Measurements from ENCODE around the gene MRPL22. TPM values are rescaled to one million over a fixed set of nuclear protein-coding genes. Genes with fewer than 3 reads are reported as not detected.

Gene MRPL22
- total and polyA plus RNA-seq, 2 of the 13 experiments (the other 11 are each of a cell fraction or from before 2014, with no cell fraction given): 66.8 to 84.8 TPM

- CTCF ChIA-PET (ENCODE audit: low intra/inter-chr PET ratio, low total read pairs): no interaction called here
- 90% methylated on average over 3 of the region's 3 CpGs for WGBS (ENCODE audit: low lambda C conversion rate)
- H3K4me1 ChIP-seq (ENCODE audit: insufficient read depth, low read length): no peaks in the 10 kb centered on the region
- intact Hi-C loops (cut with micrococcal nuclease; ENCODE audit: unreplicated experiment): no loop called here
- no peak overlapping the region for H3K4me3 ChIP-seq (replicated peaks in 1 of 3; ENCODE audit: insufficient read depth in 1 of 3, low read depth in 2 of 3, low read length in 3 of 3)
- POLR2A ChIA-PET: no interaction called here
- no peak overlapping the region for H3K4me2 ChIP-seq (ENCODE audit: low read depth, low read length)
- no peak for DNase-seq (ENCODE audit: low spot score)
- H3K27me3 ChIP-seq (ENCODE audit: control insufficient read depth in 1 of 2, insufficient read depth in 2 of 2, low read length in 2 of 2): no peaks in the 10 kb centered on the region
- no peak overlapping the region for H3K27ac ChIP-seq (ENCODE audit: extremely low read length, insufficient read depth, low read length)
- in situ Hi-C loops (cut with HindIII; ENCODE audit: extremely low pct_ligation_motif_present, low pct_unique_long_range_greater_than_20kb): no loop called here
- BruUV-seq (replicated peaks): no TSS peak
- peaks cover 15 to 69% of the 10 kb centered on the region in 2 experiments for H3K36me3 ChIP-seq (replicated peaks in 1 of 2; ENCODE audit: control insufficient read depth in 1 of 2, insufficient read depth in 2 of 2, low read length in 2 of 2)
- H3K79me2 ChIP-seq (ENCODE audit: insufficient read depth, low read length): no peaks in the 10 kb centered on the region
- no peak overlapping the region for H3K9ac ChIP-seq (ENCODE audit: insufficient read depth, low read depth, low read length)
- H4K20me1 ChIP-seq (ENCODE audit: insufficient read depth, low read length): no peaks in the 10 kb centered on the region
- H2AFZ ChIP-seq (ENCODE audit: low read length): no peak overlapping the region
- ATAC-seq: no peak
- no peaks in the 10 kb centered on the region for H3K9me3 ChIP-seq (ENCODE audit: low read length)
- no peak for FAIRE-seq
- TF ChIP-seq ZBTB25 (CRISPR knock-in tag; IDR thresholded peaks at IDR 0.05) (no peak), ZNF691 (CRISPR knock-in tag; IDR thresholded peaks at IDR 0.05; ENCODE audit: borderline replicate concordance, low read depth) (no peak), ZNF501 (CRISPR knock-in tag; IDR thresholded peaks at IDR 0.05) (no peak), RXRB (CRISPR knock-in tag; IDR thresholded peaks at IDR 0.05; ENCODE audit: borderline replicate concordance) (no peak), CHD2 (IDR thresholded peaks at IDR 0.05; ENCODE audit: low read depth, low read length) (no peak), ZNF18 (CRISPR knock-in tag; IDR thresholded peaks at IDR 0.05; ENCODE audit: insufficient replicate concordance) (no peak), ZNF747 (CRISPR knock-in tag; IDR thresholded peaks at IDR 0.05; ENCODE audit: borderline replicate concordance) (no peak), ZFP62 (CRISPR knock-in tag; IDR thresholded peaks at IDR 0.05) (no peak), ZNF496 (CRISPR knock-in tag; IDR thresholded peaks at IDR 0.05; ENCODE audit: insufficient replicate concordance) (no peak), AGO2 (optimal IDR thresholded peaks at IDR 0.05; ENCODE audit: low read depth, low read length) (no peak), DMTF1 (CRISPR knock-in tag; IDR thresholded peaks at IDR 0.05) (no peak), NFYC (CRISPR knock-in tag; IDR thresholded peaks at IDR 0.05) (no peak), NCOA1 (CRISPR knock-in tag; IDR thresholded peaks at IDR 0.05) (no peak), SMC3 (IDR thresholded peaks at IDR 0.05; ENCODE audit: low read length) (no peak), ELF1 (CRISPR knock-in tag; IDR thresholded peaks at IDR 0.05) (no peak)
Observed at GRCh38 chr5:154916874-154917273, 24.0 kb upstream of the MRPL22 start.
